GM21423 (cell line): ENCODE data around the gene SUCLG2.

ENCODE experiments used
- ATAC-seq: cut with Tn5 transposase; IDR thresholded peaks from one replicate; pipeline ENCODE4 v1.9.1; 2021; ENCODE audit warnings: mild to moderate bottlenecking, moderate library complexity; ENCODE audit not compliant: unreplicated experiment

Gene SUCLG2

GRCh38 chr3:67402873-67403272 is 251.5 kb downstream of the SUCLG2 start:
- ATAC-seq, result no peak

GRCh38 chr3:67401921-67402320 is 252.5 kb downstream of the SUCLG2 start:
- ATAC-seq, result no peak

GRCh38 chr3:67400476-67400875 is 253.9 kb downstream of the SUCLG2 start:
- no peak for ATAC-seq

- peak; percentile 88 for ATAC-seq
Observed at GRCh38 chr3:67389176-67389575, 265.2 kb downstream of the SUCLG2 start.

- ATAC-seq, result no peak
Observed at GRCh38 chr3:67388738-67389137, 265.7 kb downstream of the SUCLG2 start.

- ATAC-seq, result no peak
Observed at GRCh38 chr3:67386451-67386850, 268.0 kb downstream of the SUCLG2 start.

GRCh38 chr3:67384760-67385397 is 269.5 kb downstream of the SUCLG2 start:
- ATAC-seq, result no peak

GRCh38 chr3:67384016-67384415 is 270.4 kb downstream of the SUCLG2 start:
- ATAC-seq, result no peak

- ATAC-seq, result no peak
Observed at GRCh38 chr3:67383379-67383778, 271.0 kb downstream of the SUCLG2 start.

- no peak for ATAC-seq
Observed at GRCh38 chr3:67382536-67382935, 271.9 kb downstream of the SUCLG2 start.

GRCh38 chr3:67381667-67382272 is 272.6 kb downstream of the SUCLG2 start:
- ATAC-seq, result no peak

GRCh38 chr3:67380118-67380517 is 274.3 kb downstream of the SUCLG2 start:
- ATAC-seq, result no peak

GRCh38 chr3:67377299-67377698 is 277.1 kb downstream of the SUCLG2 start:
- no peak for ATAC-seq

GRCh38 chr3:67376416-67376815 is 278.0 kb downstream of the SUCLG2 start:
- ATAC-seq, result no peak

GRCh38 chr3:67375976-67376375 is 278.4 kb downstream of the SUCLG2 start:
- no peak for ATAC-seq

GRCh38 chr3:67362686-67363085 is 291.7 kb downstream of the SUCLG2 start:
- ATAC-seq, result no peak

- ATAC-seq, result no peak
Observed at GRCh38 chr3:67361770-67362169, 292.6 kb downstream of the SUCLG2 start.

GRCh38 chr3:67361323-67361722 is 293.1 kb downstream of the SUCLG2 start:
- ATAC-seq, result no peak

- ATAC-seq, result peak; percentile 78
Observed at GRCh38 chr3:67357610-67358458, 296.6 kb downstream of the SUCLG2 start.

- ATAC-seq, result peak; percentile 95
Observed at GRCh38 chr3:67349551-67350174, 304.7 kb downstream of the SUCLG2 start.

GRCh38 chr3:67346081-67346480 is 308.3 kb downstream of the SUCLG2 start:
- ATAC-seq, result no peak
